C4-2B (cell line): ENCODE results near the gene URAD.

Source experiments
- H3K27ac ChIP-seq: fragments of 450-650 bp; 2 replicates; pipeline ENCODE4 v1.5.1; 2017
- ZFX ChIP-seq: fragments of 450-650 bp; IDR thresholded peaks from 2 replicates; pipeline ENCODE4 v1.6.1; 2017
- TF ChIP-seq, protein P1 (sequence below): fragments of 450-650 bp; conservative IDR thresholded peaks from 2 replicates; pipeline ENCODE4 v1.5.1; 2017; ENCODE audit warnings: mild to moderate bottlenecking

URAD gene

GRCh38 chr13:28027071-28027470 is 38.6 kb upstream of the URAD start:
- no peak overlapping the region for H3K27ac ChIP-seq
- TF ChIP-seq ZFX = no peak
- TF ChIP-seq, protein P1, sequence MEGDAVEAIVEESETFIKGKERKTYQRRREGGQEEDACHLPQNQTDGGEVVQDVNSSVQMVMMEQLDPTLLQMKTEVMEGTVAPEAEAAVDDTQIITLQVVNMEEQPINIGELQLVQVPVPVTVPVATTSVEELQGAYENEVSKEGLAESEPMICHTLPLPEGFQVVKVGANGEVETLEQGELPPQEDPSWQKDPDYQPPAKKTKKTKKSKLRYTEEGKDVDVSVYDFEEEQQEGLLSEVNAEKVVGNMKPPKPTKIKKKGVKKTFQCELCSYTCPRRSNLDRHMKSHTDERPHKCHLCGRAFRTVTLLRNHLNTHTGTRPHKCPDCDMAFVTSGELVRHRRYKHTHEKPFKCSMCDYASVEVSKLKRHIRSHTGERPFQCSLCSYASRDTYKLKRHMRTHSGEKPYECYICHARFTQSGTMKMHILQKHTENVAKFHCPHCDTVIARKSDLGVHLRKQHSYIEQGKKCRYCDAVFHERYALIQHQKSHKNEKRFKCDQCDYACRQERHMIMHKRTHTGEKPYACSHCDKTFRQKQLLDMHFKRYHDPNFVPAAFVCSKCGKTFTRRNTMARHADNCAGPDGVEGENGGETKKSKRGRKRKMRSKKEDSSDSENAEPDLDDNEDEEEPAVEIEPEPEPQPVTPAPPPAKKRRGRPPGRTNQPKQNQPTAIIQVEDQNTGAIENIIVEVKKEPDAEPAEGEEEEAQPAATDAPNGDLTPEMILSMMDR = no peak

- 0 out of 2 replicates have a peak, but pooled peaks have one; percentile 8 for TF ChIP-seq ZFX
- TF ChIP-seq, protein P1 = no peak
- no peak overlapping the region for H3K27ac ChIP-seq
Observed at GRCh38 chr13:28026508-28026907, 38.0 kb upstream of the URAD start.

DNA sequence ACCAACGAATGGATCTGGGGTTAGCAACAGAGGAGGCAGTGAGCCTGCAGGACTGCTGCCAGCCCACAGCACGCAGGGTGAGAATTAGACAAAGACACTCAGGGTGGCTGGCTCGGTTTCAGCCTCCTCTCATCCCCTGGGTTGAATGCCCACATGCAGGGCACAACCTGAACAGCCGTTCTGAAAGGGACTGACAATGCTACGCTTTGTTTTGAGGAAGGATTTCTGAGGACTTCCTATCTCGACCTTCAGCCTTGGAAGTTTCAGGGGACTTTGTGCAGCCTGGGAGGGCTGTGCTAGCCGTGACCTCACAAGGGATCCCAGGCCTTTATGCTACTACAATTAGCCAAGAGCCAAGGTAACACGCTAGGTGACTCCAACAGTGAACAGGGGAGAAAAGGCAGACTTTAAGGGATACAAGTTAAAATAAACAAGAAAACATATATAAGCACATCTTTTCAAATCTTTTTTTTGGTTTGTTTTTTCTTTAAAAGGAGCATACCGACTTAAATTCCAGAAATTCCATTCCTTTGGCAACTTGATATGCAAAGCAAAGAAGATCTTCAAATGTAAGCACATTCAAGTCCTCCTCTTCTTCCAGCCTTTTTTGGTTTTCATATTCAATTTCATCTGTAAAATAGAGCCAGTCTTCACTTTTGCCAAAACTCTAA is 34.5 kb upstream of the URAD start:
- TF ChIP-seq, protein P1 = no peak
- no peak for TF ChIP-seq ZFX
- H3K27ac ChIP-seq = no peak overlapping the region

DNA sequence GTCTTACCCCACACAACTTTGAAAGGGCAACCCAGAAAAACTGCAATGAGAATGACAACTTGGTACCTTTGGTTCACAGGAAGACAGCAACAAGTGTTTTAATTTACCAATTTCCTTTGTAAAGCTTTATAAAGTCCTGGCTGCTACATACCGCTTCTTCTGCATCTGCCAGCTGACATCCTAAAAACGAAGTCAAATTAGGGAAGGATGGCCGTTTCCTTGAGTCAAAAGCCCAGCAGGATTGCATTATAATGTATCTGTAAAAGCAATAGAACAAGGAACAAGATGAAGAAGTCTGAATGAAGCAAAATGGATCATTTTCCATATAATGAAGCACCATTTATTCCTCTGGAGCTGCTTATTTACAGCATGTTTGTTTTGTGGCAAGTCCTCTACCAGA is 25.8 kb upstream of the URAD start:
- no peak overlapping the region for H3K27ac ChIP-seq
- no peak for TF ChIP-seq ZFX
- TF ChIP-seq, protein P1 = no peak

DNA sequence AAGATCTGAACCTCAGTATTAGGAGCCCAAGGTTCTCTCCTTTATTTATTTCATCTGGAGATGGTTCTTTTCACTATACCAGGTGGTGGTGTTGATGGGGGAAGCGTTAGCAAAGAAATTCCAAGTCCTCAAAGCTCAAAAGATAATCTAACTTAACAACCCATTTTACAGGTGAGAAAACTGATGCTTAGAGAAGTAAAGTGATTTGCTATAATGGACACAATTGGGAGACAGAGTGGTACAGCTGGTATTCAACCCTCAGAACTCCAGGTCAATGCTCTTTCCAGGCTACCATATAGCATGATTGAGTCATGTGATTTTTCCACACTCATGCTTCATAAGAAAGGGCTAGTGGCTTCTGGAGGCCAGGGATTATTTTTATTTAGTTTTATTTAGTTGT is 25.0 kb upstream of the URAD start:
- no peak overlapping the region for H3K27ac ChIP-seq
- TF ChIP-seq, protein P1 = no peak
- TF ChIP-seq ZFX = no peak

DNA sequence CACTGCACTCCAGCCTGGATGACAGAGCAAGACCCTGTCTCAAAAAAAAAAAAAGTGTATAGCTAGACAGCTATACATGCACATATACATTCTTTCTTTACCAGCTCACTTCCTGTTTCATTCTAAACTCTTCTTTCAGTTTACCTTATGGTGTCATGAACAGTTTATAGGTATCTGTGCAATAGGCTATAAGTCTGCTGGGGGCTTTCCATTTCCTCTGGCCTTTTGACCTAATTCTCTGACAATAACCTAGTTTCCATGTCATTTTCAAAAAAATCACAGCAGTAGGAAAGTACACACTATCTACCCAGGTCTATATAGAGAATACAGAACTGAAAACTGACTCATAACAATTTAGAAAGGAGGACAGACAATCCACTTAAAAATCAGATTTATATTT is 24.4 kb upstream of the URAD start:
- H3K27ac ChIP-seq = no peak overlapping the region
- TF ChIP-seq, protein P1 = no peak
- no peak for TF ChIP-seq ZFX

DNA sequence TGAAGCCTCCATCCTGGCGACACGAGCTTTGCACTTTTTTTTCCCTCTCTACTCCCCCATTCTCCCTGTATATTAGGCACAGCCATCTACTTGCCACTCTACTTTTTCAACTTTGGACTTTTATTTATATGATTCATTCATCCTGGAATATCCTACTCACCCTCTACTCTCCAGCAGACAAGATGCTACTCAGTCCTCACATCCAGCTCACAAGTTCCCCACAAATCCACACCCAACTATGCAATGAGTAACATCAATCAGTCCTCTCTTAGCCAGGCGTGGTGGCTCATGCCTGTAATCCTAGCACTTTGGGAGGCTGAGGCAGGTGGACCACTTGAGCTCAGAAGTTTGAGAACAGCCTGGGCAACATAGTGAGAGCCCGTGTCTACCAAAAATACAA is 23.9 kb upstream of the URAD start:
- H3K27ac ChIP-seq = no peak overlapping the region
- TF ChIP-seq, protein P1 = no peak
- no peak for TF ChIP-seq ZFX
